OCI-LY7 (cell line): ENCODE measurements around the gene TRNAU1AP. TPM values are rescaled to one million over a fixed set of nuclear protein-coding genes. Genes with fewer than 3 reads are reported as not detected.
"Not testable (repeated sequence)": the region's sequence is repeated elsewhere in the genome, so short reads cannot be mapped to it uniquely, and the experiment has no call there.

Experiments
- BruUV-seq: library from RNA; stranded (reverse); fragments of 400-500 nt; replicated peaks from 2 replicates; lab custom pipeline; 2021; lab: Mats Ljungman, UMichigan
- CTCF ChIA-PET: fragments of 300-600 bp; sonication (Branson Sonifier 250); formaldehyde crosslinking; loops from one replicate; lab custom pipeline; 2022; ENCODE audit warnings: antibody characterized with exemption; ENCODE audit not compliant: unreplicated experiment; lab: Charles Lee
- POLR2A ChIA-PET: fragments of 300-600 bp; sonication (Branson Sonifier 250); formaldehyde crosslinking; loops from one replicate; lab custom pipeline; 2022; ENCODE audit warnings: antibody characterized with exemption; lab: Charles Lee
- DNase-seq: peaks from one replicate; pipeline ENCODE4 v3.0.0-alpha.2; 2015; ENCODE audit warnings: low spot score
- H2AFZ ChIP-seq: fragments of 200-600 bp; sonication (generic), shearing (Covaris generic); 2 replicates; pipeline ENCODE4 v1.6.1; 2014; ENCODE audit warnings: mild to moderate bottlenecking, antibody characterized with exemption, low read length, moderate library complexity
- H3K27ac ChIP-seq: fragments of 200-600 bp; sonication (generic); 2 replicates; pipeline ENCODE4 v1.5.1; 2014; ENCODE audit warnings: mixed run types, low read depth, mild to moderate bottlenecking, moderate library complexity, low read length, inconsistent platforms; ENCODE audit not compliant: poor library complexity, severe bottlenecking
- H3K36me3 ChIP-seq: fragments of 200-600 bp; sonication (generic); 2 replicates; pipeline ENCODE4 v1.6.1; 2014; ENCODE audit warnings: mild to moderate bottlenecking, antibody characterized with exemption, low read length, moderate library complexity, mixed read lengths; ENCODE audit not compliant: insufficient read depth
- H3K4me1 ChIP-seq: fragments of 200-600 bp; sonication (generic); 2 replicates; pipeline ENCODE4 v1.5.1; 2014; ENCODE audit warnings: mild to moderate bottlenecking, low read length; ENCODE audit not compliant: insufficient read depth, poor library complexity, severe bottlenecking
- H3K4me2 ChIP-seq: fragments of 200-600 bp; sonication (generic); 2 replicates; pipeline ENCODE4 v1.6.1; 2014; ENCODE audit warnings: mild to moderate bottlenecking, low read length
- H3K4me3 ChIP-seq: fragments of 200-600 bp; sonication (generic); 2 replicates; pipeline ENCODE4 v1.5.1; 2014; ENCODE audit warnings: mild to moderate bottlenecking, low read depth, low read length; ENCODE audit not compliant: poor library complexity, severe bottlenecking
- H3K79me2 ChIP-seq: fragments of 200-600 bp; sonication (generic); 2 replicates; pipeline ENCODE4 v1.6.1; 2016; ENCODE audit warnings: low read depth, mild to moderate bottlenecking, low read length, moderate library complexity, mixed read lengths; ENCODE audit not compliant: insufficient read depth
- H3K9me2 ChIP-seq: fragments of 200-600 bp; sonication (generic); 2 replicates; pipeline ENCODE4 v1.6.1; 2016; ENCODE audit warnings: mild to moderate bottlenecking, low read length, mixed read lengths; ENCODE audit not compliant: insufficient read depth
- H3K9me3 ChIP-seq: fragments of 200-600 bp; sonication (generic); 2 replicates; pipeline ENCODE4 v1.6.1; 2014; ENCODE audit warnings: mild to moderate bottlenecking, mixed run types, low read length, mixed read lengths
- H4K20me1 ChIP-seq: fragments of 200-600 bp; sonication (generic); 2 replicates; pipeline ENCODE4 v1.6.1; 2014; ENCODE audit warnings: mild to moderate bottlenecking, antibody characterized with exemption, low read length, moderate library complexity, mixed read lengths; ENCODE audit not compliant: insufficient read depth
- CTCF ChIP-seq: fragments of 200-600 bp; sonication (generic); conservative IDR thresholded peaks from 2 replicates; pipeline ENCODE4 v1.5.1; 2014; ENCODE audit warnings: mild to moderate bottlenecking, antibody characterized with exemption, low read length, moderate library complexity, mixed read lengths
- EZH2phosphoT487 ChIP-seq: fragments of 200-600 bp; sonication (generic); IDR thresholded peaks from 2 replicates; pipeline ENCODE4 v1.6.1; 2018; ENCODE audit warnings: low read depth, borderline replicate concordance, mild to moderate bottlenecking, mixed run types, antibody characterized with exemption, low read length, moderate library complexity, mixed read lengths
- intact Hi-C: fragments of 100-400 bp; cut with micrococcal nuclease; formaldehyde crosslinking; loops from one replicate; pipeline ENCODE4 v1.10.0; 2022; ENCODE audit not compliant: unreplicated experiment
- total RNA-seq, 2 experiments: library from RNA; depleted of rRNA in 1 of 2; stranded (reverse); fragments of >200 nt in 1 of 2; shearing (Covaris generic) in 1 of 2; gene quantifications; 2 replicates each; pipeline ENCODE4 v1.2.3, GENCODE V29; 2014 to 2022

TRNAU1AP gene
- total RNA-seq, 2 experiments from 2014 or later, result 30.6 to 41.8 TPM

- Histone ChIP-seq H2AFZ (no peak overlapping the region), H4K20me1 (peaks cover 5% of the 10 kb centered on the region; the same call in 1 of the 2 replicates), H3K4me2 (peak overlapping the region; percentile 85), H3K79me2 (peaks cover 45% of the 10 kb centered on the region), H3K4me3 (peak overlapping the region; percentile 85), H3K36me3 (peaks cover 88% of the 10 kb centered on the region), H3K9me2 (no peaks in the 10 kb centered on the region), H3K4me1 (peaks cover 36% of the 10 kb centered on the region), H3K9me3 (no peaks in the 10 kb centered on the region), H3K27ac (peak overlapping the region; percentile 94)
- ChIA-PET POLR2A (interaction anchor here (0.7 to 1.1 kb wide), 2 partner anchors 262 to 350 kb away, joined by 4 to 6 read pairs; no protein-coding TSS in a partner anchor), CTCF (no interaction called here)
- DNase-seq, result peak; percentile 49
- TF ChIP-seq CTCF, result no peak
- TF ChIP-seq EZH2phosphoT487, result no peak
- BruUV-seq, result no TSS peak
- intact Hi-C loops, result loop anchor here (5.0 kb wide), 1 partner anchor 671 kb away; the partner anchor contains the start of gene SRSF4
These were observed 41.9 kb upstream of the TRNAU1AP start for GRCh38 chr1:28510970-28511440.

GRCh38 chr1:28512058-28512611 lies 40.8 kb upstream of the TRNAU1AP start:
- Histone ChIP-seq H3K9me2 (no peaks in the 10 kb centered on the region), H2AFZ (no peak overlapping the region), H3K4me1 (peaks cover 45% of the 10 kb centered on the region), H3K36me3 (peaks cover 77% of the 10 kb centered on the region), H3K79me2 (peaks cover 34% of the 10 kb centered on the region; the same call in 1 of the 2 replicates), H3K27ac (peak overlapping the region; percentile 94), H3K4me3 (peak overlapping the region; percentile 8), H3K9me3 (no peaks in the 10 kb centered on the region), H4K20me1 (peaks cover 5% of the 10 kb centered on the region; the same call in 1 of the 2 replicates), H3K4me2 (peak overlapping the region; percentile 28)
- peak; percentile 23 for DNase-seq
- no TSS peak for BruUV-seq
- CTCF ChIA-PET, result no interaction called here
- no peak for TF ChIP-seq CTCF
- no peak for TF ChIP-seq EZH2phosphoT487
- intact Hi-C loops, result loop anchor here (5.0 kb wide), 1 partner anchor 670 kb away; the partner anchor contains the start of gene SRSF4
- POLR2A ChIA-PET, result interaction anchor here (0.6 to 1.1 kb wide), 2 partner anchors 57 to 263 kb away, joined by 3 to 6 read pairs; no protein-coding TSS in a partner anchor

DNA sequence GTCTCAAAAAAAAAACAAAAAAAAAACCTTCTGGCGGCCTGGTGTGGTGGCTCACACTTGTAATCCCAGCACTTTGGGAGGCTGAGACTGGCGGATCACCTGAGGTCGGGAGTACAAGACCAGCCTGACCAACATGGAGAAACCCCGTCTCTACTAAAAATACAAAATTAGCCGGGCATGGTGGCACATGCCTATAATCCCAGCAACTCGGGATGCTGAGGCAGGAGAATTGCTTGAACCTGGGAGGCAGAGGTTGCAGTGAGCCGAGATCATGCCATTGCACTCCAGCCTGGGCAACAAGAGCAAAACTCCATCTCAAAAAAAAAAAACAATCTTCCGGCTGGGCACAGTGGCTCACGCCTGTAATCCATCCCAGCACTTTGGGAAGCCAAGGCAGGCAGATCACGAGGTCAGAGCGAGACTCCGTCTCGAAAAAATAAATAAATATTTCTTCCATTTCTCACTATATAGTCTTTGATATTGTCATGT lies 38.4 kb upstream of the TRNAU1AP start:
- H3K79me2 ChIP-seq, result peaks cover 25% of the 10 kb centered on the region
- H3K4me3 ChIP-seq, H2AFZ ChIP-seq, BruUV-seq, DNase-seq, CTCF ChIA-PET, H3K9me2 ChIP-seq, H4K20me1 ChIP-seq, H3K9me3 ChIP-seq, H3K4me2 ChIP-seq, POLR2A ChIA-PET: not testable (repeated sequence)
- peaks cover 53% of the 10 kb centered on the region for H3K36me3 ChIP-seq
- intact Hi-C loops, result loop anchor here (5.0 kb wide), 1 partner anchor 668 kb away; the partner anchor contains the start of gene SRSF4
- H3K4me1 ChIP-seq, result peaks cover 41% of the 10 kb centered on the region
- peak overlapping the region; percentile 75 for H3K27ac ChIP-seq
